Measurements from ENCODE around the gene KRTAP9-3. TPM values are rescaled to one million over a fixed set of nuclear protein-coding genes. Genes with fewer than 3 reads are reported as not detected.

Gene KRTAP9-3, protein sequence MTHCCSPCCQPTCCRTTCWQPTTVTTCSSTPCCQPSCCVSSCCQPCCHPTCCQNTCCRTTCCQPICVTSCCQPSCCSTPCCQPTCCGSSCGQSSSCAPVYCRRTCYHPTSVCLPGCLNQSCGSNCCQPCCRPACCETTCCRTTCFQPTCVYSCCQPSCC
- not detected in 2 replicates for total RNA-seq

DNA sequence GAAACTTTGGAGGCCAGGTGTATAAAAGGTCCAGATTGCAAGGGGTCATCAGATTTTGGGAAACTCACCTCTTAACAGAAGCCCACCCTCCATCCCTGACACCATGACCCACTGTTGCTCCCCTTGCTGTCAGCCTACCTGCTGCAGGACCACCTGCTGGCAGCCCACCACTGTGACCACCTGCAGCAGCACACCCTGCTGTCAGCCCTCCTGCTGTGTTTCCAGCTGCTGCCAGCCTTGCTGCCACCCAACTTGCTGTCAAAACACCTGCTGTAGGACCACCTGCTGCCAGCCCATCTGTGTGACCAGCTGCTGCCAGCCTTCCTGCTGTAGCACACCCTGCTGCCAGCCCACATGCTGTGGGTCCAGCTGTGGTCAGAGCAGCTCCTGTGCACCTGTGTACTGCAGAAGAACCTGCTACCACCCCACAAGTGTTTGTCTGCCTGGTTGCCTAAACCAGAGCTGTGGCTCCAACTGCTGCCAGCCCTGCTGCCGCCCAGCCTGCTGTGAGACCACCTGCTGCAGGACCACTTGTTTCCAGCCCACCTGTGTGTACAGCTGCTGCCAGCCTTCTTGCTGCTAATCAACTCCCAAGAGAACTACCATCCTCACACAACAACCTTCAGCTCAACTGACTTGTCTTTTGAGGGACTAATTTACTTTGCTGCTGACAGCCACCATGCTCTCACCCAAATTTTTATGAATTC is at the start of gene KRTAP9-3:
TSS of gene KRTAP9-3 (plus strand) at position 51 of the 707 bp plus-strand sequence. CDS start at position 104, 53 bp downstream.

DNA sequence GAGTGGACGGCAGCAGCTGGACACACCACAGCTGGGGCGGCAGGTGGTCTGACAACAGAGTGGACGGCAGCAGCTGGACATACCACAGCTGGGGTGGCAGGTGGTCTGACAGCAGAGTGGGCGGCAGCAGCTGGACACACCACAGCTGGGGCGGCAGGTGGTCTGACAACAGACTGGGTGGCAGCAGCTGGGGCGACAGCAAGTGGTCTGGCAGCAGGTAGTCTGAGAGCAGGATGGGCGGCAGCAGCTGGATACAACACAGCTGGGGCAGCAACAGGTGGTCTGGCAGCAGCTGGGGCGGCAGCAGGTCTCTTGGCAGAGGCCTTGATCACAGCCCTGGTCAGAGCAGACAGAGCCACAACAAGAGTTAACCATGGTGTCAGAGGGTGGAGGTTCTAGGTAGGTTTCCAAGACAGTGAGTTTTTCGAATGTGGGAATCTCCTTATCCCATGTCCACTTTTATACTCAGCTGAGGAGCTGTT is 47.7 kb upstream of the KRTAP9-3 start, which contains the start of gene KRTAP4-1:
TSS of gene KRTAP4-1 (minus strand) at position 432 of the 482 bp plus-strand sequence. CDS start at position 375, 57 bp downstream.

DNA sequence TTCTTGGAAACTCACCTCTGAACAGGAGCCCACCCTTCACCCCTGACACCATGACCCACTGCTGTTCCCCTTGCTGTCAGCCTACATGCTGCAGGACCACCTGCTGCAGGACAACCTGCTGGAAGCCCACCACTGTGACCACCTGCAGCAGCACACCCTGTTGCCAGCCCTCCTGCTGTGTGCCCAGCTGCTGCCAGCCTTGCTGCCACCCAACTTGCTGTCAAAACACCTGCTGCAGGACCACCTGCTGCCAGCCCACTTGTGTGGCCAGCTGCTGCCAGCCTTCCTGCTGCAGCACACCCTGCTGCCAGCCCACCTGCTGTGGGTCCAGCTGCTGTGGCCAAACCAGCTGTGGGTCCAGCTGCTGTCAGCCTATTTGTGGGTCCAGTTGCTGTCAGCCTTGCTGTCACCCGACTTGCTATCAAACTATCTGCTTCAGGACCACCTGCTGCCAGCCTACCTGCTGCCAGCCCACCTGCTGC is 42.4 kb upstream of the KRTAP9-3 start, which contains the start of gene KRTAP9-1:
TSS of gene KRTAP9-1 (plus strand) at position 51 of the 482 bp plus-strand sequence. CDS start at position 51, 0 bp downstream.

DNA sequence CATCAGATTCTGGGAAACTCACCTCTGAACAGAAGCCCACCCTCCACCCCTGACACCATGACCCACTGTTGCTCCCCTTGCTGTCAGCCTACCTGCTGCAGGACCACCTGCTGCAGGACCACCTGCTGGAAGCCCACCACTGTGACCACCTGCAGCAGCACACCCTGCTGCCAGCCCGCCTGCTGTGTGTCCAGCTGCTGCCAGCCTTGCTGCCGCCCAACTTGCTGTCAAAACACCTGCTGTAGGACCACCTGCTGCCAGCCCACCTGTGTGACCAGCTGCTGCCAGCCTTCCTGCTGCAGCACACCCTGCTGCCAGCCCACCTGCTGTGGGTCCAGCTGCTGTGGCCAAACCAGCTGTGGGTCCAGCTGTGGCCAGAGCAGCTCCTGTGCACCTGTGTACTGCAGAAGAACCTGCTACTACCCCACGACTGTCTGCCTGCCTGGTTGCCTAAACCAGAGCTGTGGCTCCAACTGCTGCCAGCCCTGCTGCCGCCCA is 5.6 kb upstream of the KRTAP9-3 start, which contains the start of gene KRTAP9-2:
TSS of gene KRTAP9-2 (plus strand) at position 51 of the 498 bp plus-strand sequence. CDS start at position 58, 7 bp downstream.

DNA sequence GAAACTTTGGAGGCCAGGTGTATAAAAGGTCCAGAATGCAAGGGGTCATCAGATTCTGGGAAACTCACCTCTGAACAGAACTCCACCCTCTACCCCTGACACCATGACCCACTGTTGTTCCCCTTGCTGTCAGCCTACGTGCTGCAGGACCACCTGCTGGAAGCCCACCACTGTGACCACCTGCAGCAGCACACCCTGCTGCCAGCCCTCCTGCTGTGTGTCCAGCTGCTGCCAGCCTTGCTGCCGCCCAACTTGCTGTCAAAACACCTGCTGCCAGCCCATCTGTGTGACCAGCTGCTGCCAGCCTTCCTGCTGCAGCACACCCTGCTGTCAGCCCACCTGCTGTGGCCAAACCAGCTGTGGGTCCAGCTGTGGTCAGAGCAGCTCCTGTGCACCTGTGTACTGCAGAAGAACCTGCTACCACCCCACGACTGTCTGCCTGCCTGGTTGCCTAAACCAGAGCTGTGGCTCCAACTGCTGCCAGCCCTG is 5.7 kb downstream of the KRTAP9-3 start, which contains the start of gene KRTAP9-8:
TSS of gene KRTAP9-8 (plus strand) at position 51 of the 489 bp plus-strand sequence. CDS start at position 104, 53 bp downstream.

DNA sequence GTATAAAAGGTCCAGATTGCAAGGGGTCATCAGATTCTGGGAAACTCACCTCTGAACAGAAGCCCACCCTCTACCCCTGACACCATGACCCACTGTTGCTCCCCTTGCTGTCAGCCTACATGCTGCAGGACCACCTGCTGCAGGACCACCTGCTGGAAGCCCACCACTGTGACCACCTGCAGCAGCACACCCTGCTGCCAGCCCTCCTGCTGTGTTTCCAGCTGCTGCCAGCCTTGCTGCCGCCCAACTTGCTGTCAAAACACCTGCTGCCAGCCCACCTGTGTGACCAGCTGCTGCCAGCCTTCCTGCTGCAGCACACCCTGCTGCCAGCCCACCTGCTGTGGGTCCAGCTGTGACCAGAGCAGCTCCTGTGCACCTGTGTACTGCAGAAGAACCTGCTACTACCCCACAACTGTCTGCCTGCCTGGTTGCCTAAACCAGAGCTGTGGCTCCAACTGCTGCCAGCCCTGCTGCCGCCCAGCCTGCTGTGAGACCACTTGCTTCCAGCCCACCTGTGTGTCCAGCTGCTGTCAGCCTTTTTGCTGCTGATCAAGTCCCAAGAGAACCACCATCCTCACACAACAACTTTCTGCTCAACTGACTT is 17.5 kb downstream of the KRTAP9-3 start, which contains the start of gene KRTAP9-4:
TSS of gene KRTAP9-4 (plus strand) at position 51 of the 604 bp plus-strand sequence. CDS start at position 85, 34 bp downstream.

DNA sequence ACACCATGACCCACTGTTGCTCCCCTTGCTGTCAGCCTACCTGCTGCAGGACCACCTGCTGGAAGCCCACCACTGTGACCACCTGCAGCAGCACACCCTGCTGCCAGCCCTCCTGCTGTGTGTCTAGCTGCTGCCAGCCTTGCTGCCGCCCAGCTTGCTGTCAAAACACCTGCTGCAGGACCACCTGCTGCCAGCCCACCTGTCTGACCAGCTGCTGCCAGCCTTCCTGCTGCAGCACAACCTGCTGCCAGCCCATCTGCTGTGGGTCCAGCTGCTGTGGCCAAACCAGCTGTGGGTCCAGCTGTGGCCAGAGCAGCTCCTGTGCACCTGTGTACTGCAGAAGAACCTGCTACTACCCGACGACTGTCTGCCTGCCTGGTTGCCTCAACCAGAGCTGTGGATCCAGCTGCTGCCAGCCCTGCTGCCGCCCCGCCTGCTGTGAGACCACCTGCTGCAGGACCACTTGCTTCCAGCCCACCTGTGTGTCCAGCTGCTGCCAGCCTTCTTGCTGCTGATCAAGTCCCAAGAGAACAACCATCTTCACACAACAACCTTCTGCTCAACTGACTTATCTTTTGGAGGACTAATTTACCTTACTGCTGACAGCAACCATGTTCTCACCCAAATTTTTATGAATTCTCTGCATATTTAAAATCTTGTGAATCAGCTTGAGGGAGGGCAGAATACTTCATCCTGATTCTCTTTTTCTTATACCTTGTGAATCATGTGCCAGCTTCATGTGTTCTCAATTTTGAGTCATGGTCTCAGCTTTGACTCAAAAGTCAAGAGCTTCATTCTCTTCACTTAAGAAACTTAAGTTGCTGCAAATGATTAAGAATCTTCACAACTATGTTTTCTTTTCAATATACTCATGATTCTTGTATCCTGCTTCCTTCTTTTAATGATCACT is 23.4 kb downstream of the KRTAP9-3 start, which contains the start of gene KRTAP9-9:
TSS of gene KRTAP9-9 (plus strand) at position 4 of the 910 bp plus-strand sequence.

DNA sequence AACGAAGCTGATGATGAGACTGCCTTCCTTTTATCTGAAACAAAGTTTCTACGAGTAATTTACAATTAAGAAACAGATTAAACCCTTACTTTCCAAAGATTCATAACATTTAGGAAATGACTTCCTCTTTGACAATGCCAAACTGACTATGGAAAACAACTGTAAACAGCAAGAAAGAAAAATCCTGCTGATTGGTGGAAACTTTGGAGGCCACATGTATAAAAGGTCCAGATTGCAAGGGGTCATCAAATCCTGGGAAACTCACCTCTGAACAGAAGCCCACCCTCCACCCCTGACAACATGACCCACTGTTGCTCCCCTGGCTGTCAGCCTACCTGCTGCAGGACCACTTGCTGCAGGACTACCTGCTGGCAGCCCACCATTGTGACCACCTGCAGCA is 32.8 kb downstream of the KRTAP9-3 start, which contains the start of gene KRTAP9-6:
TSS of gene KRTAP9-6 (plus strand) at position 301 of the 400 bp plus-strand sequence. CDS start at position 301, 0 bp downstream.

DNA sequence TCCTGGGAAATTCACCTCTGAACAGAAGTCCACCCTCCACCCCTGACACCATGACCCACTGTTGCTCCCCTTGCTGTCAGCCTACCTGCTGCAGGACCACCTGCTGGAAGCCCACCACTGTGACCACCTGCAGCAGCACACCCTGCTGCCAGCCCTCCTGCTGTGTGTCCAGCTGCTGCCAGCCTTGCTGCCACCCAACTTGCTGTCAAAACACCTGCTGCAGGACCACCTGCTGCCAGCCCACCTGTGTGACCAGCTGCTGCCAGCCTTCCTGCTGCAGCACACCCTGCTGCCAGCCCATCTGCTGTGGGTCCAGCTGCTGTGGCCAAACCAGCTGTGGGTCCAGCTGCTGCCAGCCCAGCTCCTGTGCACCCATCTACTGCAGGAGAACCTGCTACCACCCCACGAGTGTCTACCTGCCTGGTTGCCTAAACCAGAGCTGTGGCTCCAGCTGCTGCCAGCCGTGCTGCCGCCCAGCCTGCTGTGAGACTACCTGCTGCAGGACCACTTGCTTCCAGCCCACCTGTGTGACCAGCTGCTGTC is 43.5 kb downstream of the KRTAP9-3 start, which contains the start of gene KRTAP9-7:
TSS of gene KRTAP9-7 (plus strand) at position 51 of the 543 bp plus-strand sequence. CDS start at position 51, 0 bp downstream.

Other genes starting within 250 kb of the KRTAP9-3 start
- not detected in 2 replicates for gene KRT40, start 248.1 kb upstream of the KRTAP9-3 start, total RNA-seq
- gene KRTAP3-3, start 238.3 kb upstream of the KRTAP9-3 start, total RNA-seq: not detected in 2 replicates
- not detected in 2 replicates for gene KRTAP3-2, start 232.5 kb upstream of the KRTAP9-3 start, total RNA-seq
- not detected in 2 replicates for gene KRTAP3-1, start 223.3 kb upstream of the KRTAP9-3 start, total RNA-seq
- not detected in 2 replicates for gene KRTAP1-5, start 205.2 kb upstream of the KRTAP9-3 start, total RNA-seq
- gene KRTAP1-4, start 202.3 kb upstream of the KRTAP9-3 start, total RNA-seq: not detected in 2 replicates
- gene KRTAP1-3, start 197.6 kb upstream of the KRTAP9-3 start, total RNA-seq: not detected in 2 replicates
- gene KRTAP1-1, start 191.0 kb upstream of the KRTAP9-3 start, total RNA-seq: not detected in 2 replicates
- not detected in 2 replicates for gene KRTAP2-1, start 185.1 kb upstream of the KRTAP9-3 start, total RNA-seq
- gene KRTAP2-2, start 177.2 kb upstream of the KRTAP9-3 start, total RNA-seq: not detected in 2 replicates
- not detected in 2 replicates for gene KRTAP2-3, start 172.3 kb upstream of the KRTAP9-3 start, total RNA-seq
- not detected in 2 replicates for gene KRTAP2-4, start 166.6 kb upstream of the KRTAP9-3 start, total RNA-seq
- not detected in 2 replicates for gene KRTAP4-7, start 148.3 kb upstream of the KRTAP9-3 start, total RNA-seq
- not detected in 2 replicates for gene KRTAP4-8, start 134.3 kb upstream of the KRTAP9-3 start, total RNA-seq
- gene KRTAP4-16, start 130.2 kb upstream of the KRTAP9-3 start, total RNA-seq: not detected in 2 replicates
- not detected in 2 replicates for gene KRTAP4-9, start 127.1 kb upstream of the KRTAP9-3 start, total RNA-seq
- gene KRTAP4-11, start 114.1 kb upstream of the KRTAP9-3 start, total RNA-seq: not detected in 2 replicates
- not detected in 2 replicates for gene KRTAP4-12, start 108.3 kb upstream of the KRTAP9-3 start, total RNA-seq
- gene KRTAP4-6, start 91.9 kb upstream of the KRTAP9-3 start, total RNA-seq: not detected in 2 replicates
- not detected in 2 replicates for gene KRTAP4-5, start 82.6 kb upstream of the KRTAP9-3 start, total RNA-seq
- not detected in 2 replicates for gene KRTAP4-4, start 71.7 kb upstream of the KRTAP9-3 start, total RNA-seq
- gene KRTAP4-3, start 64.2 kb upstream of the KRTAP9-3 start, total RNA-seq: not detected in 2 replicates
- not detected in 2 replicates for gene KRTAP4-2, start 54.2 kb upstream of the KRTAP9-3 start, total RNA-seq
- gene KRTAP4-1, start 47.5 kb upstream of the KRTAP9-3 start, total RNA-seq: not detected in 2 replicates
- gene KRTAP9-1, start 42.6 kb upstream of the KRTAP9-3 start, total RNA-seq: not detected in 2 replicates
- gene KRTAP9-2, start 5.8 kb upstream of the KRTAP9-3 start, total RNA-seq: not detected in 2 replicates
- gene KRTAP9-8, start 5.5 kb downstream of the KRTAP9-3 start, total RNA-seq: not detected in 2 replicates
- gene KRTAP9-4, start 17.2 kb downstream of the KRTAP9-3 start, total RNA-seq: not detected in 2 replicates
- gene KRTAP9-9, start 22.9 kb downstream of the KRTAP9-3 start, total RNA-seq: not detected in 2 replicates
- gene KRTAP9-6, start 32.9 kb downstream of the KRTAP9-3 start, total RNA-seq: not detected in 2 replicates
- gene KRTAP9-7, start 43.2 kb downstream of the KRTAP9-3 start, total RNA-seq: not detected in 2 replicates
- gene KRTAP29-1, start 70.4 kb downstream of the KRTAP9-3 start, total RNA-seq: not detected in 2 replicates
- not detected in 2 replicates for gene KRTAP16-1, start 76.9 kb downstream of the KRTAP9-3 start, total RNA-seq
- not detected in 2 replicates for gene KRTAP17-1, start 83.3 kb downstream of the KRTAP9-3 start, total RNA-seq
- not detected in 2 replicates for gene KRT33A, start 118.4 kb downstream of the KRTAP9-3 start, total RNA-seq
- gene KRT33B, start 137.4 kb downstream of the KRTAP9-3 start, total RNA-seq: not detected in 2 replicates
- not detected in 2 replicates for gene KRT34, start 149.9 kb downstream of the KRTAP9-3 start, total RNA-seq
- gene KRT31, start 165.2 kb downstream of the KRTAP9-3 start, total RNA-seq: not detected in 2 replicates
- gene KRT37, start 192.1 kb downstream of the KRTAP9-3 start, total RNA-seq: not detected in 2 replicates
- not detected in 2 replicates for gene KRT38, start 208.5 kb downstream of the KRTAP9-3 start, total RNA-seq
- 0.16 TPM in 1 of 2 replicates, not detected in the other for gene KRT32, start 234.9 kb downstream of the KRTAP9-3 start, total RNA-seq
- not detected in 2 replicates for gene KRT35, start 248.7 kb downstream of the KRTAP9-3 start, total RNA-seq